ENCODE measurements around the gene NGEF.

The NGEF gene

GRCh38 chr2:232879618-232880494, 133.2 kb downstream of the NGEF start:
- no peak for DNase-seq (ENCODE audit: low read depth)
- H3K4me3 ChIP-seq (replicated peaks; ENCODE audit: low read depth, low read length) = no peak overlapping the region
- TF ChIP-seq CTCF (IDR thresholded peaks at IDR 0.05; ENCODE audit: low read length, missing control alignments) = no peak

- TF ChIP-seq CTCF (IDR thresholded peaks at IDR 0.05; ENCODE audit: low read length, missing control alignments) = no peak
- H3K4me3 ChIP-seq (replicated peaks; ENCODE audit: low read depth, low read length) = no peak overlapping the region
- no peak for DNase-seq (ENCODE audit: low read depth)
Measured at GRCh38 chr2:232878855-232879617, 134.0 kb downstream of the NGEF start.

GRCh38 chr2:232877940-232878511, 135.0 kb downstream of the NGEF start:
- no peak overlapping the region for H3K4me3 ChIP-seq (replicated peaks; ENCODE audit: low read depth, low read length)
- DNase-seq (ENCODE audit: low read depth) = no peak
- no peak for TF ChIP-seq CTCF (IDR thresholded peaks at IDR 0.05; ENCODE audit: low read length, missing control alignments)

GRCh38 chr2:232876978-232877441, 136.0 kb downstream of the NGEF start:
- TF ChIP-seq CTCF (IDR thresholded peaks at IDR 0.05; ENCODE audit: low read length, missing control alignments) = no peak
- H3K4me3 ChIP-seq (replicated peaks; ENCODE audit: low read depth, low read length) = no peak overlapping the region
- DNase-seq (ENCODE audit: low read depth) = no peak

- TF ChIP-seq CTCF (IDR thresholded peaks at IDR 0.05; ENCODE audit: low read length, missing control alignments) = no peak
- no peak overlapping the region for H3K4me3 ChIP-seq (replicated peaks; ENCODE audit: low read depth, low read length)
- no peak for DNase-seq (ENCODE audit: low read depth)
Measured at GRCh38 chr2:232876161-232876977, 136.7 kb downstream of the NGEF start.
